SK-N-MC (cell line): ENCODE data around the gene ZER1.

Source experiments
- DNase-seq: peaks from one replicate; pipeline ENCODE4 v3.0.0-alpha.2; 2011; ENCODE audit warnings: low read depth, low spot score
- H3K27ac ChIP-seq: fragments of 200-600 bp; sonication (generic); 2 replicates; pipeline ENCODE4 v1.5.1; 2016; ENCODE audit warnings: mixed run types
- H3K36me3 ChIP-seq: fragments of 200-600 bp; sonication (generic); 2 replicates; pipeline ENCODE4 v1.6.1; 2017; ENCODE audit warnings: antibody characterized with exemption, low read length, mixed read lengths; ENCODE audit not compliant: insufficient read depth
- H3K4me3 ChIP-seq: fragments of 200-600 bp; sonication (generic); 2 replicates; pipeline ENCODE4 v1.5.1; 2016
- H3K9ac ChIP-seq: fragments of 200-600 bp; sonication (generic); 2 replicates; pipeline ENCODE4 v1.8.0; 2017; ENCODE audit warnings: mixed run types, mixed read lengths; ENCODE audit not compliant: insufficient read length
- H3K9me3 ChIP-seq: fragments of 200-600 bp; sonication (generic); 2 replicates; pipeline ENCODE4 v1.6.1; 2017; ENCODE audit warnings: low read depth, mild to moderate bottlenecking, antibody characterized with exemption, low read length, moderate library complexity, mixed read lengths
- EZH2 ChIP-seq: fragments of 200-600 bp; sonication (generic); IDR thresholded peaks from one replicate; pipeline ENCODE4 v1.6.1; 2017; ENCODE audit warnings: antibody characterized with exemption
- FOXP2 ChIP-seq: optimal IDR thresholded peaks from 2 replicates; pipeline ENCODE3; 2011; ENCODE audit warnings: mild to moderate bottlenecking, moderate library complexity; ENCODE audit not compliant: insufficient read depth; ENCODE audit errors: extremely low read length, control extremely low read depth
- POLR2AphosphoS5 ChIP-seq: IDR thresholded peaks from 2 replicates; pipeline ENCODE4 v1.6.1; 2012; ENCODE audit warnings: mild to moderate bottlenecking, low read depth, low read length, borderline replicate concordance

ZER1 gene

DNA sequence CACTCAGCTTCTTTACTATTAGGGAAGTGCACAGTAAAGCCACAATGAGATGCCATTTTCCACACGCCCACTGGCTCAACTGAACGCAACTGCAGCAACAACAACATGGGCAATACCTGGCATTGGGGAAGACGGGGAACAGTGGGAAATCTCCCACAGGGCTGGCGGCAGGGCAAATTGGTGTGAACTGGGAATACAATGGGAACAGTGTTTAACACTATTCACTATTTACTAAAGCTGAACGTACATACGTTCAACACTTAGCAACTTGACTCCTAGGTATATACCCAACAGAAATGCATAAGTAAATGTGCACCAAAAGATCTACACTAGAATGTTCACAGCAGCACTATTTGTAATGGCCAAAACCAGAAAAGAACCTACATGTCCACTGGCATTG, 14.1 kb downstream of the ZER1 start:
- no peaks in the 10 kb centered on the region for H3K36me3 ChIP-seq
- no peak for TF ChIP-seq FOXP2
- no peak for TF ChIP-seq EZH2
- no peak for TF ChIP-seq POLR2AphosphoS5
- H3K4me3 ChIP-seq: no peak overlapping the region
- H3K27ac ChIP-seq: no peak overlapping the region
- no peaks in the 10 kb centered on the region for H3K9me3 ChIP-seq
- H3K9ac ChIP-seq: no peak overlapping the region
- DNase-seq: no peak

GRCh38 chr9:128753627-128754026, 18.1 kb downstream of the ZER1 start:
- no peak overlapping the region for H3K27ac ChIP-seq
- H3K9me3 ChIP-seq: no peaks in the 10 kb centered on the region
- TF ChIP-seq EZH2: no peak
- TF ChIP-seq FOXP2: no peak
- TF ChIP-seq POLR2AphosphoS5: no peak
- no peak overlapping the region for H3K9ac ChIP-seq
- H3K4me3 ChIP-seq: no peak overlapping the region
- H3K36me3 ChIP-seq: no peaks in the 10 kb centered on the region
- no peak for DNase-seq

DNA sequence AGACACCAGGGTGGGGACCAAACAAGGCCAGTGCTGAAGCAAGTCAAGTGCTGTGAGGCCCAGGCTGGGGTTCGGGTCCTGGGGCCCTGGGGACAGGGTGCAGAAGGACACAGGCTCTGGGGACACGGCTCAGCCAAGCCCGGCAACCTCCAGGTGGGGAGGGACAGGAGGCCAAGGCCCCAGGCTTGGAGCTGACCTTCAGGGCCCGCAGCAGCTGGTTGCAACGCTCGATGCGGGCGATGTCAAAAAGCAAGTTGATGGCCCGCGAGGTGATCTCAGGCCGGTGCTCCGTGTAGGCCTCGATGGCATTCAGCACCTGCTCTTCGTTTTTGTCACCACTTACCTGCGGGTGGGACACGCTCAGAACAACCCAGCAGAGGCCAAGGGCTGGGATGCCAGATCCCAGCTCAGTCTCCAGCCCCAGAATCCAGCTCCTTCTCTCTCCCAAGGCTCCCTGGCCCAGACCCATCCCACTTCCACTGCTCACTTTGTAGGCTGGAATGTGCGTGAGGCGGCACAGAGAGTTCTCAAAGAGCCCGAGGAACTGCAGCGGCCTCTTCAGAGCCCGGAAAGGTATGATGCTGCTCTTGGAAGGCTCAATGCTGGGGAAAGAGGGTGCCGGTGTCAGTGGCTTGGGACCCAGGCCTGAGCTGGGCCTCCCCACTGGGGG, 20.7 kb downstream of the ZER1 start:
- TF ChIP-seq POLR2AphosphoS5 (no peak), EZH2 (no peak), FOXP2 (no peak)
- no peak overlapping the region for H3K4me3 ChIP-seq
- DNase-seq: no peak
- no peaks in the 10 kb centered on the region for H3K36me3 ChIP-seq
- H3K9ac ChIP-seq: no peak overlapping the region
- no peaks in the 10 kb centered on the region for H3K9me3 ChIP-seq
- H3K27ac ChIP-seq: no peak overlapping the region

DNA sequence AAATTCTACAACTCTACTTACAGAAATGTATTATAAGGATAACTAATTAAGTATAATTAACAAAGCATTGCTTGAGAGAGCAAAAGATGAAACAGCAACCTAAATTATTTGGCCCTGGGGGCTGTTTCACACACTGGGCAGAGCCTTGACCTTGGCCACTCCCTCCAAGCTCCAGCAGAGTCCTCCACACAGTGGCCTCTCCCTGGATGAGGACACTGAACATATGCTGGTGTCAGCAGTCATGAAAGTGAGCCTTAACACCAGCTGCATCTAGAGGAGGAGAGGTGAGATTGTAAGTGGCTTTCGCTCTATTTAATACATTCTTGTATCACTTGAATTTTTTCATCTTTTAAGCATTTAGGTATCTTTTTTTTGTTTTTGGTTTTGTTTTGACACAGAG, 24.5 kb downstream of the ZER1 start:
- no peak overlapping the region for H3K4me3 ChIP-seq
- DNase-seq: no peak
- no peaks in the 10 kb centered on the region for H3K9me3 ChIP-seq
- no peak overlapping the region for H3K27ac ChIP-seq
- no peaks in the 10 kb centered on the region for H3K36me3 ChIP-seq
- TF ChIP-seq POLR2AphosphoS5 (no peak), FOXP2 (no peak), EZH2 (no peak)
- H3K9ac ChIP-seq: no peak overlapping the region

DNA sequence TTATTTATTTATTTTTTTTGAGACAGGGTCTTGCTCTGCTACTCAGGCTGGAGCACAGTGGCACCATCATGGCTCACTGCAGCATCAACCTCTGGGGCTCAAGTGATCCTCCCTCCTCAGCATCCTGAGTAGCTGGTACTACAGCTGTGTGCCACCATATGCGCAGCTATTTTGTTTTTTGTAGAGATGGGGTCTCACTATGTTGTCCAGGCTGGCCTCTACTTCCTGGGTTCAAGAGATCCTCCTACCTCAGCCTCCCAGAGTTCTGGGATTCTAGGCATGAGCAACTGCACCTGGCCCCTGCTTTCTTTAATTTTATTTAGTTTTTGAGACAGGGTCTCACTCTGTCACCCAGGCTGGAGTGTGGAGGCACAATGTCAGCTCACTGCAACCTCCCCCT, 28.3 kb downstream of the ZER1 start:
- no peak overlapping the region for H3K27ac ChIP-seq
- DNase-seq: no peak
- H3K4me3 ChIP-seq: no peak overlapping the region
- no peaks in the 10 kb centered on the region for H3K9me3 ChIP-seq
- H3K9ac ChIP-seq: no peak overlapping the region
- TF ChIP-seq EZH2 (no peak), POLR2AphosphoS5 (no peak)
- H3K36me3 ChIP-seq: no peaks in the 10 kb centered on the region

GRCh38 chr9:128742401-128742800, 29.3 kb downstream of the ZER1 start:
- no peak overlapping the region for H3K9ac ChIP-seq
- no peak for TF ChIP-seq POLR2AphosphoS5
- no peak for TF ChIP-seq FOXP2
- no peak for TF ChIP-seq EZH2
- no peaks in the 10 kb centered on the region for H3K9me3 ChIP-seq
- no peaks in the 10 kb centered on the region for H3K36me3 ChIP-seq
- DNase-seq: no peak
- H3K27ac ChIP-seq: no peak overlapping the region
- H3K4me3 ChIP-seq: no peak overlapping the region

- Histone ChIP-seq H3K9ac (no peak overlapping the region), H3K27ac (0 out of 2 replicates have a peak overlapping the region, but pooled peaks have one; percentile 9), H3K4me3 (no peak overlapping the region), H3K36me3 (no peaks in the 10 kb centered on the region), H3K9me3 (no peaks in the 10 kb centered on the region)
- TF ChIP-seq POLR2AphosphoS5 (no peak), EZH2 (no peak), FOXP2 (no peak)
- no peak for DNase-seq
Measured at GRCh38 chr9:128735373-128735772, 36.4 kb downstream of the ZER1 start.

GRCh38 chr9:128733256-128733655, 38.5 kb downstream of the ZER1 start:
- Histone ChIP-seq H3K9ac (no peak overlapping the region), H3K27ac (no peak overlapping the region), H3K36me3 (no peaks in the 10 kb centered on the region), H3K9me3 (no peaks in the 10 kb centered on the region), H3K4me3 (no peak overlapping the region)
- TF ChIP-seq EZH2 (no peak), FOXP2 (no peak), POLR2AphosphoS5 (no peak)
- DNase-seq: peak; percentile 18

- Histone ChIP-seq H3K4me3 (no peak overlapping the region), H3K9ac (no peak overlapping the region), H3K27ac (no peak overlapping the region), H3K9me3 (no peaks in the 10 kb centered on the region), H3K36me3 (no peaks in the 10 kb centered on the region)
- TF ChIP-seq FOXP2 (no peak), POLR2AphosphoS5 (no peak), EZH2 (no peak)
- no peak for DNase-seq
Measured at GRCh38 chr9:128732576-128732975, 39.2 kb downstream of the ZER1 start.
